CD14-positive monocyte (primary cell): ENCODE data around the gene PARP9. TPM values are rescaled to one million over a fixed set of nuclear protein-coding genes. Genes with fewer than 3 reads are reported as not detected.

Source experiments
- DNase-seq, 3 donors: peaks; one replicate each; pipeline ENCODE4 v3.0.0-alpha.2; 2011 to 2022
- H2AFZ ChIP-seq: 2 replicates; pipeline ENCODE4 v1.6.0; 2012; ENCODE audit warnings: mild to moderate bottlenecking, low read depth, low read length, inconsistent platforms; ENCODE audit not compliant: insufficient read depth, poor library complexity, severe bottlenecking
- H3K27ac ChIP-seq, 2 donors: 1 replicate in 1 of 2; 2 replicates in 1 of 2; pipeline ENCODE4 v1.5.1; 2012 to 2013; ENCODE audit warnings: low read length in 2 of 2, control low read depth in 1 of 2, inconsistent platforms in 1 of 2, low read depth in 1 of 2, mild to moderate bottlenecking in 1 of 2
- H3K27me3 ChIP-seq, 2 donors: one replicate each; pipeline versions ENCODE4 v1.6.0 to v1.6.1; 2011 to 2013; ENCODE audit warnings: low read length in 2 of 2; ENCODE audit not compliant: control insufficient read depth in 2 of 2, insufficient read depth in 2 of 2
- H3K36me3 ChIP-seq, 2 donors: replicated peaks in 1 of 2; 1 replicate in 1 of 2; 2 replicates in 1 of 2; pipeline versions ENCODE4 v1.5.1 to v1.6.1; 2012 to 2013; ENCODE audit warnings: low read length in 2 of 2, control low read depth in 1 of 2, inconsistent platforms in 1 of 2, mild to moderate bottlenecking in 1 of 2; ENCODE audit not compliant: insufficient read depth in 2 of 2, control insufficient read depth in 1 of 2
- H3K4me1 ChIP-seq, 2 donors: 1 replicate in 1 of 2; 2 replicates in 1 of 2; pipeline versions ENCODE4 v1.5.1 to v1.6.1; 2012 to 2013; ENCODE audit warnings: low read length in 2 of 2, control low read depth in 1 of 2, inconsistent platforms in 1 of 2, mild to moderate bottlenecking in 1 of 2, moderate library complexity in 1 of 2; ENCODE audit not compliant: insufficient read depth in 2 of 2, control insufficient read depth in 1 of 2
- H3K4me2 ChIP-seq: replicated peaks from 2 replicates; pipeline ENCODE3; 2012; ENCODE audit warnings: low read length, moderate library complexity, mild to moderate bottlenecking; ENCODE audit not compliant: poor library complexity, severe bottlenecking; ENCODE audit errors: extremely low read depth
- H3K4me3 ChIP-seq, 3 experiments: fragments of 200-600 bp in 1 of 3; sonication (generic) in 1 of 3; replicated peaks in 1 of 3; 1 replicate in 2 of 3; 2 replicates in 1 of 3; pipeline ENCODE4 v1.5.1; 2011 to 2013; ENCODE audit warnings: low read length in 3 of 3, mild to moderate bottlenecking in 3 of 3, control low read depth in 2 of 3, low read depth in 2 of 3, inconsistent platforms in 1 of 3, moderate library complexity in 1 of 3
- H3K79me2 ChIP-seq: 2 replicates; pipeline ENCODE4 v1.6.0; 2012; ENCODE audit warnings: mild to moderate bottlenecking, control low read depth, inconsistent platforms, low read length, moderate library complexity; ENCODE audit not compliant: insufficient read depth
- H3K9ac ChIP-seq: 2 replicates; pipeline ENCODE4 v1.6.0; 2017; ENCODE audit warnings: low read length, mild to moderate bottlenecking; ENCODE audit not compliant: insufficient read depth, poor library complexity, severe bottlenecking
- H3K9me3 ChIP-seq, 2 donors: replicated peaks in 1 of 2; 1 replicate in 1 of 2; 2 replicates in 1 of 2; pipeline versions ENCODE4 v1.5.1 to v1.6.1; 2012 to 2013; ENCODE audit warnings: low read length in 2 of 2, control low read depth in 1 of 2; ENCODE audit not compliant: control insufficient read depth in 1 of 2, insufficient read depth in 1 of 2
- H4K20me1 ChIP-seq: 2 replicates; pipeline ENCODE4 v1.6.0; 2012; ENCODE audit warnings: mild to moderate bottlenecking, low read length, control low read depth, moderate library complexity; ENCODE audit not compliant: insufficient read depth
- H3K27ac Mint-ChIP-seq, 7 donors: one replicate each; pipeline ENCODE4 v1.8.0; 2020; ENCODE audit warnings: mild to moderate bottlenecking in 7 of 7, mixed read lengths in 7 of 7, moderate library complexity in 6 of 7, inconsistent platforms in 2 of 7
- H3K27me3 Mint-ChIP-seq, 3 donors: one replicate each; pipeline ENCODE4 v1.8.0; 2021 to 2022; ENCODE audit warnings: low read depth in 3 of 3, mild to moderate bottlenecking in 3 of 3, mixed read lengths in 3 of 3, moderate library complexity in 3 of 3, inconsistent platforms in 1 of 3
- H3K36me3 Mint-ChIP-seq, 2 donors: one replicate each; pipeline ENCODE4 v1.8.0; 2020; ENCODE audit warnings: mixed read lengths in 2 of 2, inconsistent platforms in 1 of 2, mild to moderate bottlenecking in 1 of 2
- H3K4me1 Mint-ChIP-seq: one replicate; pipeline ENCODE4 v1.8.0; 2020; ENCODE audit warnings: mild to moderate bottlenecking, mixed read lengths
- H3K4me3 Mint-ChIP-seq, 2 donors: one replicate each; pipeline ENCODE4 v1.8.0; 2020; ENCODE audit warnings: mild to moderate bottlenecking in 2 of 2, mixed read lengths in 2 of 2, moderate library complexity in 1 of 2
- H3K9me3 Mint-ChIP-seq, 7 donors: one replicate each; pipeline ENCODE4 v1.8.0; 2020 to 2022; ENCODE audit warnings: mixed read lengths in 7 of 7, mild to moderate bottlenecking in 6 of 7, moderate library complexity in 6 of 7, inconsistent platforms in 2 of 7
- CTCF ChIP-seq: fragments of 200-600 bp; IDR thresholded peaks from one replicate; pipeline ENCODE4 v1.8.0; 2022; ENCODE audit warnings: antibody characterized with exemption, mild to moderate bottlenecking
- WGBS: methylation state at CpG from one replicate; pipeline ENCODE4 v1.1.5; 2013; ENCODE audit warnings: missing lambda C conversion rate; ENCODE audit not compliant: insufficient coverage; 5-methylcytosine and 5-hydroxymethylcytosine counted together
- intact Hi-C, 2 donors: fragments of 100-400 bp; cut with micrococcal nuclease; formaldehyde crosslinking; loops; one replicate each; pipeline versions ENCODE4 v1.15.0 to v1.15.1; 2023
- polyA plus RNA-seq, 3 donors: library from polyadenylated mRNA; depleted of rRNA in 1 of 3; unstranded in 2 of 3; stranded (reverse) in 1 of 3; fragments of 300-500 nt in 2 of 3; fragments of >200 nt in 1 of 3; fragmentation: Illumina TruSeq in 2 of 3; gene quantifications; 1 replicate in 2 of 3; 2 replicates in 1 of 3; pipeline ENCODE4 v1.2.3, GENCODE V29; 2012 to 2021

The PARP9 gene
- polyA plus RNA-seq, 3 donors = 31.4 to 43.3 (median 34.4) TPM

- Histone ChIP-seq H3K4me3 (no peak overlapping the region), H3K27me3 (no peaks in the 10 kb centered on the region), H3K9me3 (no peaks in the 10 kb centered on the region), H2AFZ (no peak overlapping the region), H3K4me2 (no peak overlapping the region), H3K27ac (no peak overlapping the region), H3K79me2 (no peaks in the 10 kb centered on the region), H3K9ac (no peak overlapping the region), H4K20me1 (no peaks in the 10 kb centered on the region), H3K36me3 (no peaks in the 10 kb centered on the region), H3K4me1 (peaks cover 3 to 9% of the 10 kb centered on the region in 2 donors)
- Mint-ChIP-seq H3K27ac (no peak overlapping the region), H3K27me3 (no peaks in the 10 kb centered on the region), H3K4me3 (no peak overlapping the region), H3K36me3 (no peaks in the 10 kb centered on the region), H3K4me1 (peaks cover 19% of the 10 kb centered on the region), H3K9me3 (peaks cover 0 to 3% (median 0%) of the 10 kb centered on the region in 7 donors)
- DNase-seq = no peak
- intact Hi-C loops = no loop called here
- no peak for TF ChIP-seq CTCF
- no CpG with 5 or more reads among the region's 2 CpGs for WGBS
Observed at GRCh38 chr3:122590610-122591009, 26.5 kb upstream of the PARP9 start.

DNA sequence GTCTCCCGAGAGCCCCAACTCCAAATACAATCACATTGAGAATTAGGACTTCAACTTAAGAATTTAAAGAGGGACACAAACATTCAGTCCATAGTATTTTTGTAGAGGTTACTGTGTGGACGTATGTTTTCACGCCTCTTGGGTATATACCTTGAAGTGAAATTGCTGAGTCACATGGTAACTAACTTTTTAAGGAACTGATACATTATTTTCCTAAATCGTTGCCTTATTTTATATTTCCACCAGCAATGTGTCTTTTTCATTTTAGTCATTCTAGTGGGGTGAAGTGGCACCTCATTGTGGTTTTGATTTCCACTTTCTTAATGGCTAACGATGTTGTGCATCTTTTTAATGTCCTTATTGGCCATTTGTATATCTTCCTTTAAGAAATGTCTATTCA lies 25.2 kb upstream of the PARP9 start:
- Mint-ChIP-seq H3K27me3 (no peaks in the 10 kb centered on the region), H3K4me1 (peaks cover 19% of the 10 kb centered on the region), H3K4me3 (no peak overlapping the region), H3K9me3 (peaks cover 0 to 3% (median 0%) of the 10 kb centered on the region in 7 donors), H3K27ac (peak overlapping the region in 1 of 7 donors; percentile 83), H3K36me3 (peaks cover 0 to 2% of the 10 kb centered on the region in 2 donors)
- DNase-seq = peak in 1 of 3 donors; percentile 19
- Histone ChIP-seq H3K27me3 (no peaks in the 10 kb centered on the region), H3K4me2 (no peak overlapping the region), H4K20me1 (no peaks in the 10 kb centered on the region), H3K27ac (no peak overlapping the region), H3K9me3 (no peaks in the 10 kb centered on the region), H3K4me1 (peaks cover 3 to 9% of the 10 kb centered on the region in 2 donors), H3K79me2 (no peaks in the 10 kb centered on the region), H2AFZ (no peak overlapping the region), H3K36me3 (no peaks in the 10 kb centered on the region), H3K9ac (no peak overlapping the region), H3K4me3 (no peak overlapping the region)
- no CpG with 5 or more reads among the region's 5 CpGs for WGBS
- no peak for TF ChIP-seq CTCF
- intact Hi-C loops = no loop called here
